GM03348 (cell line): ENCODE data around the gene SLC46A1.
"Not testable (repeated sequence)": the region's sequence is repeated elsewhere in the genome, so short reads cannot be mapped to it uniquely, and the experiment has no call there.

Experiments used
- DNase-seq: peaks from one replicate; pipeline ENCODE4 v3.0.0; 2012; ENCODE audit warnings: low spot score

SLC46A1 gene

DNA sequence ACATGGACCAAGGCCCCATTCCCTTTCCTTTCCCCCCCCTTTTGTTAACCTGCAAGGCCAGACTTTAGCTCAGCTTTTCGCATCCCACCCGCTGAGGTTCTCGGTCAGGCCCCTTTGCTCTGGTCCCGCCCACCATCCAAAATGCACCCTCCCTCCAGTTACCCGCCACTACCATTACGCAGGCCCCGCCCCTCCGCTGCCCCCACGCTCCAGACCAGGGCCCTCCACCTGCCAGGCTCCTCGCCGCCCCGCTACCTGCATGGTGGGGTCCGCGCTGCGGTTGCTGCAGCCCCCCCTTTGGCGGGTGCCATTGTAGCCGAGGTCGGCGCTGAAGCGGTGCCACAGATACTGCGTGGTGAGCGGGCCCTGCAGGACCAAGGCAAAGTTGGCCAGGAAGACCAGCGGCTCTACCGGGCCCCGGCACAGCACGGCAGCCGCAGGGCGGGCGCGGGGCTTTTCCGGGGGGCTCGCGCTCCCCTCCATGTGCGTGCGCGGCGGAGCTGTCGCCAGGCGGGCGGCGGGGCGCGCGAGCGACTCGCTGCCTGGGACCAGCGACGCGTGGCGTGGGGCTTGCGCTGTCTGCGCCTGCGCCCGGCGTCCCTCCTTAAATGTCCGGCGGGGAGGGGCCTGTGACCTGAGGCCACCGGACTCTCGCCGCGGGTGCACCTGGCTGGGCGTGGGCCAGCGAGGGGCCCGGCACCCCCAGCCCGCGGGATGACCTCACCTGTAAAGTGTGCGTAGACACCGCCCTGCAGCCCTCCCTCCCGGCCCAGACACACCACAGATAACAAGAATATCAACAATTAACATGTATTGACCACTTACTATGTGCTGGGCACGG is at the start of gene SLC46A1:
TSS of gene SLC46A1 (minus strand) at position 581 of the 841 bp plus-strand sequence. CDS start at position 483, 98 bp downstream.
- DNase-seq: peak; percentile 81

DNA sequence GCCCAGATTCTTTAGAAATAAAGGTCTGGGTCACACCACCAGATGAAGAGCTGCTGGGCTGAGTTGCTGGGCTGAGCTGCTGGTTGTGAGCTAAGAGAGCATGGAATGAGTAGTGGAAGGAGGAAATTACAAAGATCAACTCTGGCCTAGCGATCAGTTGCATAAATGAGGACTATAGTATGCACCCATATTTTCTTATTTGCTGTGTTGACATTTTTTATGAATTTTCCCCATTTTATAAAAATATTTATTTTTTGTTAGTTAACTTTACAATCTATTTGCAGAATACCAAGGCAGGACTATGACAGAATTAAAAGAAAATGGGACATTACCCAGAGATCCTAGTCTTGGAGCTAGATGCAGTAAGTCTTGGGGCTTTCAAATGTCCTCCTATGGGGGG is 43.8 kb upstream of the SLC46A1 start:
- DNase-seq: no peak

DNA sequence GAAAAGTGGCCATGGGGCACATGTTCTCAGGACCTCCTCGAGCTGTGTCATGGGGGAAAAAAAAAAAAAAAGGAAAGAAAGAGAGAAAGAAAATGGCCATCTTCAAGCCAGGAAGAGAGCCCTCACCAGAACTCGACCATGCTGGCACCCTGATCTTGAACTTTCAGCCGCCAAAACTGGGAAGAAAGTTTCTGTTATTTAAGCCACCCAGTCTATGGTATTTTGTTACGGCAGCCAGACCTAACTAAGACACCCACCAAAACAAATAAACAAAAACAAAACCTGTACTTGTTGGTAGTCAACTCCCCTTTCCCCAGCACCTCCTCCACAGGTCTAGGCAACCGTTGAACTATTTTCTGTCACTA is 41.4 kb upstream of the SLC46A1 start:
- no peak for DNase-seq

DNA sequence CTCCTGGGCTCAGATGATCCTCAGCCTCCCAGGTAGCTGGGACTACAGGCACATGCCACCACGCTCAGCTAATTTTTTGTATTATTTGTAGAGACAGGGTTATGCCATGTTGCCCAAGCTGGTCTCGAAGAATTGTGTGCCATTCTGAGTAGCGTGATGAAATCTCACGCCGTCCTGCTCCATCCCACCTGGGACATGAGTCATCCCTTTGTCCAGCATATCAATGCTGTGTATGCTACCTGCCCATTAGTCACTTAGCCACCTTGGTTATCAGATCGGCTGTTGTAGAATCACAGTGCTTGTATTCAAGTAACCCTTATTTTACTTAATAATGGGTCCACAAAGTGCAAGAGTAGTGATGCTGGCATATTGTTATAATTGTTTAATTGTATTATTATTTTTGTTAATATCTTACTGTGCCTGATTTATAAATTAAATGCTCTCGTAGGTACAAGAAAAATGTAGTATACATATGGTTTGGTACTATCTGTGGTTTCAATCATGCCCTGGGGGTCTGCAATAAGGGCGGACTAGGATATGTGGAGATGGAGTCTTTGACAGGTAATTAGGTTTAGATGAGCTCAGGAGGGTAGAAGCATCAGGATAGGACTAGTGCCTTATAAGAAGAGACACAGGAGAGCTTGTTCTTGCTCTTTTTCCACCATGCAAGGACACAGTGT is 40.8 kb upstream of the SLC46A1 start:
- DNase-seq: no peak

DNA sequence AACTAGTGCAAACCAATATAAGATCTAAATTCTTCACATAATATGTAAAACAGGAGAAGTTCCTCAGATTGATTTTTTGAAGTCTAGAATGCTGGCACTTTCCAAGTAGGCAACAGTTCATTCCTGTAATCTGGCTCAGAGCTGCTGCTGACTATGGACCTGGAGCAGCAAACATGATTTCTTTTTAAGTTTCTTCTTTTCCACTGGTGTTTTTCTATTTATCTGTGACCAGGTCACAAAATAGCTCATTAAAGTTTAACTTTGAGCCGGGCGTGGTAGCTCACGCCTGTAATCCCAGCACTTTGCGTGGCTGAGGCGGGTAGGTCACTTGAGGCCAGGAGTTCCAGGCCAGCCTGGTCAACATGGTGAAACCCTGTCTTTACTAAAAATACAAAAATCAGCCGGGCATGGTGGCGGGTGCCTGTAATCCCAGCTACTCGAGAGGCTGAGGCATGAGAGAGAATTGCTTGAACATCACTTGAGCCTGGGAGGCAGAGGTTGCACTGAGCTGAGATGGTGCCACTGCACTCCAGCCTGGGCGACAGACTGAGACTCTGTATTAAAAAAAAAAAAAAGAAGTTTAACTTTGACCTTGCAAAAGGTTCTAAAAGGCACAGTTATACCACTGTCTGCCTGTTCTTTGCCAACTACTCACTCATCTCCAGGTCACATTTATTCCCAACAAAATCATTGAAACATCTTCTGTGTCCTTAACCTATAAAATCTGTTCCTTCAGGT is 38.1 kb upstream of the SLC46A1 start:
- no peak for DNase-seq

DNA sequence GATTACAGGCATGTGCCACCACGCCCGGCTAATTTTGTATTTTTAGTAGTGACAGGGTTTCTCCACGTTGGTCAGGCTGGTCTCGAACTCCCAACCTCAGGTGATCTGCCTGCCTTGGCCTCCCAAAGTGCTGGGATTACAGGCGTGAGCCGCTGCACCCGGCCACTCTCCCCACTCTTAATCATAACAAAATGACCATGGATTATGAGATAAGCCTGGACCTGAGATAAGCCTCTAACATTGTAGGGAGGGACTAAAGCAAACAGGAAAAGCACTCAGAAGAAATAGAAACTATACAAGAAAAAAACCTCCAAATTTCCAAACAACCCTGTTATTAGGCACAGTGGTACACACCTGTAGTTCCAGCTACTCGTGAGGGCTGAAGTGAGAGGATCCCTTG is 28.3 kb upstream of the SLC46A1 start:
- DNase-seq: not testable (repeated sequence)

DNA sequence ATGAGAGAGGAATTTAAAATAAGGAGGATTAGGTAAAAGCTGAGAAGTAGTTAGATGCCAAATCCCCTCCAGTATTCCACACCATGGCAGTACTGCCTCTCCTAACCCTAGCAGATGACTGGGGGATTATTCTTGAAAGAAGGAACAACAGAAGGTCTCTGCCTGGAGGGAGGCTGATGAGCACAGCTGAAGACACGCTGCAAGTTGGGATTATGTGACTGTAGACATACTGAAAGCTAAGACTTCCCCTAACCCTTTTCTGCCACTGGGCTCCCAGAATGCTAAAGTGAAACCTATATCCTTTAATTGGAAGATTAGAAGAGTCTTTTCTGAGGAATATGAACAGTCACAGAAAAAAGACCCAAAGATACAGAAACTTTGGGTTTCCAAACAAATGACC is 27.7 kb upstream of the SLC46A1 start:
- DNase-seq: no peak

DNA sequence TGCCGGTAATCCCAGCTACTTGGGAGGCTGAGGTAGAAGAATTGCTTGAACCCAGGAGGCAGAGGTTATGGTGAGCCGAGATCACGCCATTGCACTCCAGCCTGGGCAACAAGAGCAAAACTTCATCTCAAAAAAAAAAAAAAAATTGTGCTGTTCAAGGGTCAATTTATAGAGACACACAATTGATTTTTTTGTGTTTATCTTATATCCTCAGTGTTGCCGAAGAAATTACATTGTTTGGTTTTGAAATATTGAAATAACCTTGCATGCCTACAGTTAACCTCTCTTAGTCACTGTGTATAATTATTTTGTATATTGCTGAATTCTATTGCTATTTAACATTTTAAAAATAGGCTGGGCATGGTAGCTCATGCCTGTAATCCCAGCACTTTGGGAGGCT is 22.0 kb upstream of the SLC46A1 start:
- not testable (repeated sequence) for DNase-seq

DNA sequence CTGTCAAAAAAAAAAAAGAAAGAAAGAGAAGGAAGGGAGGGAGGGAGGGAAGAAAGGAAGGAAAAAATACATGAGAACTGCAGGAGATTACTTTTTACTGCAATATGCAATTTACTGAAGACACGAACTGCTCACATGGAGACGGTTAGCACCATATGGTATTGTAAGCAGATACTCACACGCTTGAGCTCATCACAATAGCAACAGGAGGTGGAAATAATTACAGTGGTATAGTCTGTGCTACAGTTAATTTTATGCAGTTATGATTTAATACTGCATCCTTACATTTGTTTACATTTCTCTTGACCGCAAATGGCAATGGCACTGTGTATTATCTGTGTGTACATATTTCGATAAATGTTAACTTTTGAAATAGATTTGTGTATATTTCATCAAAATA is 21.4 kb upstream of the SLC46A1 start:
- DNase-seq: no peak

DNA sequence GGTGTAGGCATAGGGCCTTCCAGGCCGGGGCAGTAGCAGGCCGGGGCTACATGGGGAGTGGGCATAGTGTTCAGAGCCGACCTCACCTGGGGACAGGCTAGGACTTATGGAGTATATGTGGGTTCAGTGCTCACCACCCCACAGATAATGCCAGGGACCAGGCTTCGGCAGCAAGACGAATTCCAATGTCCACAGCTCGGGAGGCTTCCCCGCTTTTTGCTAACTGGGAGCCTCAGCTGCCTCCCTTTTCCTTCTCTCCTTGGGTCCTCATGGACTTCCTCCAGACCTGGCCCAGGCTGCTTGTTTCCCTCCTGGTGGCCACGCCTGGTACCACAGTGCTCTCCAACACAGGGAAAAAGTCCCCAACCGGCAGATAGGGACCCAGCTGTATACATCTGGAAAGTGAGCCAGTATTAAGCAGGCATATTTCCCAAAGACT is 20.1 kb upstream of the SLC46A1 start:
- DNase-seq: no peak

DNA sequence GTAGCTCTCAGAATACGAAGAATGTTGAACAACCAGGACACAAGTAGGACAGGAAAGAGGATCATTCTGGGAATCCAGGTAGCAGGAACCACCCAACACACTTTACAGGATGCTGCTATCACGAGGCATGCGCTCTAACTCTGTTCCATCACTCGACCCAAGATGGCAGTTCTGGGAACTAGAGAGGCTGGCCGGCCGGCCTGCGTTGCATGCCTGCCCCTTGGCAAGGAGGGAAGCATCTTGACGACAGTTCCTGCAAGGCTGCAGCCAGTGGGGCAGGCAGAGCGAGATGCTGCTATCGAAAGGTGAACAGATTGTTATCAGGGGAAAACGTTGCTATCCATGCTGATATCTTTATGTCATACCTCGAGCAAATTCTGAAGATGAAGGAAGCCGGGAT is 19.2 kb upstream of the SLC46A1 start:
- no peak for DNase-seq

DNA sequence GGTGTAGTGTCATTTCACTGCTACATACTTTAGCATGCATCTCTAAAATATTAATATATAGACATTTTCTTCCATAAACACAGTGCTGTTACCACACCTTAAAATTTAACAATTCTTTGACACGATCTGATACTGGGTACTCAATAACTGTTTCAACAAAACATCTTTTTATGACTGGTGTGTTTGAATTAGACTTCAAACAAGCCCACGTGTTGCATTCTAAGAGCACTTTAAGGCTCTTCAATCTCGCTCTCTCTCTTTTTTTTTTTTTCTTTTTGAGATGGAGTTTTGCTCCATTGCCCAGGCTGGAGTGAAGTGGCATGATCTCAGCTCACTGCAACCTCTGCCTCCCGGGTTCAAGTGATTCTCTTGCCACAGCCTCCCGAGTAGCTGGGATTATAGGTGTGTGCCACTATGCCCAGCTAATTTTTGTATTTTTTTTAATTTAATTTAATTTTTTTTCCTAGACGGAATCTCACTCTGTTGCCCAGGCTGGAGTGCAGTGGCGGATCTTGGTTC is 15.8 kb upstream of the SLC46A1 start:
- no peak for DNase-seq

DNA sequence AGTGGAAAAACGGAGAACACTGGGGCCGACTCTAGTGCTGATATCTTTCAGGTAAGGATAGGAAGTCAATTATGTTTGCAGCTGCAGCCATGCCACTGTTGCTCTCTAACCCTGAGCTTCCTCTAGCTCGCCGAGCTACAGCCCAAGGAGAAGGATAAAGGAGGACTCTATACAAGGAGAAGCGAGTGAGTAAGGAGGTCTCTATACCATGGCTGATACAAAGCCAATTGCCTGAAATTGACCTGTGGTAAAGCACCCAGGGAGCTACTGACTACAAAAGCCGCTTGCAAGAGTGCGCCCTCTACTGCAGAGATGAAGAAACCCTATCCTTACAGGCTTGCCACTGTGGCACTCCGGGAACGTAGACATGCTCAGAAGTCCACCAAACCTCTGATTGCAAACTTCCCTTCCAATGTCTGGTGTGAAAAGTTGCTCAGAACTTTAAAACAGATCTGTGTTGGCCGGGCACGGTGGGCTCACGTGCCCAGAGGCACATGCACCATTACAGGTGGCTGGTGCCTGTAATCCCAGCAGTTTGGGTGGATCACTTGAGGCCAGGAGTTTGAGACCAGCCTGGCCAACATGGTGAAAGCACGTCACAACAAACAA is 10.8 kb upstream of the SLC46A1 start:
- DNase-seq: peak; percentile 77

DNA sequence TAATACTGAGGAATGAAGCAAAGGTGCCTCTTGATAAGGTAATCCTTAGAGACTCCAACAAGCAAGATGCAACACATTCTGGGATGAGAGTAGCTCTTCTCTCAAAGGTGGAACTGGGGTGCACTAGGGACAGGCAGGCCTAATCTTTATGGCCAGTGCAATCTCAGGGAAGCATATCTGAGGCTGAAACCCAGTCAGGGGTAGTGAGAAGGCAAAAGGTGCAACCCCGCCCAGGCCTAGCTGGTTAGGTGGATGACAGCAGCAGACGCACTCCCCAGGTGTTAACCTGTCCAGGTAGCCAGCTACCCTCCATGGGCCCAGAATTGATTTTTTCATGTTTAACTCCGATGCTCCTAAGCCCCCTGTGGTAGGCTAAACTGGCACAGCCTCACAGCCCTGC is 9.9 kb upstream of the SLC46A1 start:
- no peak for DNase-seq

DNA sequence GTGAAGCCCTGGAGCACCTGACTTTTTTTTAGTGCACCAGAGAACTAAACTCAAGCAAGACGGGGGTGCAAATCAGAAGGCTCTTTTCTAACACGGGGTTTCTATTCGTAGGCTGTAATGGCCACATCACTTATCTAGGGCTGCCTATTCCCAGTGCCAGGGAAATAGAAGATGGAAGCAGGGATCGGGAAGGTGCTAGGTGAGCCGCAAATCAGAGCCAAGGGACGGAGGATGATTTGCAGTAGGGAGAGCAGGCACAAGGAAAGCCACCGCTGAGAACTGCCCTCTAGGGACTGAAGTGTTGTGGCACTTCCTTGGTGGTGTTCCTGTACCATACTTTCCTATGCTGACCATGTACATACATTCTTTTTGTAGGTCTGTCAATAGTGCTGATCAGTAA is 7.8 kb upstream of the SLC46A1 start:
- no peak for DNase-seq

DNA sequence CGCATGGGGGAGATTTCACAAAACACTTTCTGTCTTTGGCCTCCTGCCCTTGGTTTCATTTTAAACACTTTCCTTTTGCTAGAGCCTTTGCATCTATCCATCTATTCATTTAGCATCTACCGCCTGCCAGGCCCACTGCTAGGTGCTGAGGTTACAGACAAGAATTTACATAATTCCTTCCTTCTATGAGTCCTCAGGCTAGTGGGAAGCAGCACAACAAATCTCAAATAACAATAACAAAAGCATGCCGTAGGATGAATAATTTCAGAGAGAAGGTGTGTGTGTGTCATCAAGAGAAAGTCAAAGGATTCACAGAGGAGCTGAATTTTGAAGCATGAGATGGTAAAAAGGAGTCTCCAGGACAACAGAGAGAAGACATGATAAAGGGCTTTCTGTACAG is 6.1 kb upstream of the SLC46A1 start:
- no peak for DNase-seq

DNA sequence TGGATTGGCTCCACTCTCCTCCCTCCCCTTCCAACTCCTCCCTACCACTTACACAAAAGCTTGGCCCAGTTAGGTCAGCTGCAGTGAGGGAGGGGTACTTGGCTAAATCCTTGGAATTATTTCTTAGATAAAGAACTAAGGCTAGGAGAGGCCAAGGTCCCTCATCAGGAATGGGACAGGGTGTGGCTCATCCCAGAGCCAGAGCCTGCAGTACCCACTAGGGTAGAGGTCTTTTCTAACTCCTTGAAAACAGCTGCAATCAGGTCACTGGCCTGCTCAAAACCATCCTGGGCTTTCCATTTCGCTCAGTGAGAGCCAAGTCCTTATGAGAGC is 1.9 kb upstream of the SLC46A1 start:
- DNase-seq: no peak

DNA sequence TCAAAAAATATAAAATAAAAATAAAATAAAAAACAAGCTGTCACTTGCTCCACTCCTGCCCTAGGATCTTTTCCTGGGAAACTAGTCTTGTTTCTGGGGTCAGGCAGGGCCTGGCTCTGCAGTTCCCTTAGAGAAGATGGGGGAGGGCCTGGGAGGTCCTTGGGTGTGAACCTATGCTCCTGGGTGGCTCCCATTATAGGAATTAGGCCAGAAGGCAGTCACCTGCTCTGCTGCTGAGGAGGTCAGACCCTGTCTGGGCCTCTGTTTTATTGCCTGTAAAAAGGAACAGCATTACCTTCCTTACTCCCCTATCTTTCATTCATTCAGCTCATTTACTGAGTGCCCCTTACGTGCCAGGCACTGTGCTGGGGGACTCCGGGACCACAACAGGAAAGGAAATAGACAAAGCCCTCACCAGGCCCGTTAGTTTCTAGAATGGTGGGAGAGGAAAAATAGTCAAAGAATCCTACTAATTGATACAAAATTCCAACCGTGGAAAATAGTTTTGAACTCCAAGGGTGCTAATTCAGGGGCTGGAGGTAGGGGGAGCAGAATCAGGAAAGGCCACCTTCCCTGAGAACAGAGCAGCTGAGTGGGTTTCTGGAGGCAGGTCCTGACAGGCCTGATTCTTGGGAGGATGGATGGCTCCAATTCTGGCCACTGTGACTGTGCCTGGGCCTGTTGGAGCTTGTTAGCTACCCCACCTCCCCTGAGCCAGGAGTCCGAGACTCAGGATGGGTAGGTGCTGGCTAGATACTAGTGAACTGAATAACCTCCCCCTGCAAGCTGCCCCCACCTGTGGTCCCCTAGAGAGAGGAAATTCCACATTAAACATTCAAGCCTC is 1.3 kb upstream of the SLC46A1 start:
- DNase-seq: no peak

DNA sequence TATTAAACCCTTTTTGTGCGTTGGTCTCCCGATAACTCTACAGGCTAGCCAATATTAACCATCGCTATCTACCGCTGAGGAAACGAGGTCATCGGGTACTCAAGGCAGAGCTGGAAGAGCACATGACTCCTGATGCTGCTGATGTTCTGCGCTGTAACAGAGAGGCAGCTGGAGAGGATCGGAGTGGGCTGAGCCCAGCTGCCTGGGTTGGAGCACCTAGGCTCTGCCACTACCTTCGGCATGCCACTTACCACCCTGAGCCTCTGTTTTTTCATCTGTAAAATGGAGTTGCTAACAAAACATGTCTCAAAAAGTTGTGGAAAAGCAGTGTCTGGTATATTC is 432 bp upstream of the SLC46A1 start:
- no peak for DNase-seq

DNA sequence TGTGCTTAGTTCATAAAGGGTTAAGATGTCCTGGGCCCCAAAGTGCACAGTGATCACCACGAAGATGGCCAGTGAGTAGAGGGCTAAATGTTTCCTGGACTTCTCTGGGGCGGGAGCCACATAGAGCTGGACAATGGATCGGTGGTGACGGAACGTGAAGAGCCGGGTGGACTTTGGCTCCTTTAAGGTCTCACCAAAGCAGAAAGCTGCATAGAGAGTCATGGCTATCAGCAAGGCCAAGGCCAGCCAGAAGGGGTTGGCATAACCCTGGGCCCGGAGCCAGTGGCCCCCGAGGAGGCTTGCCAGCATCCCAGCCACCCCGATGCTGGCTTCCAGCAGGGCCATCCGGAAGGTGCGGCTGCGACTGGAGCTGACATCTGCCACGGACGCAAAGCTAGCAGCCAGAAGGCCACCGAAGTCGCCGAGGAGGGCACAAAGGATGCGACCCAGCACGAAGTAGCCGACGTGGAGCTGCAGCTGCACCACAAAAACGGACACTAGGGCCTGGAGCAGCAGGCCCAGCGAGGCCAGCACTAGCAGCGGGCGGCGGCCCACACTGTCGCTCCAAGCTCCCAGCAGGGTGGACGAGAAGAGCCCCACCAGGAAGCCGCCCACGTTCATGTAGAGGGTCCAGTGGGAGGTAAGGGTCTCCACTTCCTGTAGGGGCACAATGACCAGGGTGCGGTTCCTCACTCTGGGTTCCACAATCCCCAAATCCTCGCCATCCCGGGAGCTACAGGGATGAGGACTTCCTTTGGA is 1.0 kb downstream of the SLC46A1 start:
- DNase-seq: peak; percentile 54

DNA sequence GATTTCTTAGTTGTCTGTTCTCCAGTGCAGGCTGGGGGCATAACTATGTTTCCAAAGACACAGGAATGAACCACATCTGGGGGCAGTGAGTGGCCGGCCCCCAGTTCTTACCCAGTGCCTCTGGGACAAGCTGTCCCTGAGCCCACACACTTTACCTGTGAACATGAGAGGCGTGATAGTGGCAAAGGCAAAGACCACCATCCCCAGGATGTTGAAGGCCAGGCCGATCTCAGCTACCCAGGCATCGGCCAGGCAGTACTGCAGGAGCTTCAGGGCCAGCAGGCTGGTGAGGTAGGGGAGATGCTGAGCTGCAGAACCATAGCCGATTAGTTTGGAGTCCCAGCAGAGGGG is 1.6 kb downstream of the SLC46A1 start:
- no peak for DNase-seq
